Left lung (tissue), 10 donors: ENCODE data around the gene VPS16. TPM values are rescaled to one million over a fixed set of nuclear protein-coding genes. Genes with fewer than 3 reads are reported as not detected.

Experiments used
- ATAC-seq: fragments of 200-7000 bp; cut with Tn5 transposase; one replicate; pipeline ENCODE4 v1.9.1; 2020; ENCODE audit warnings: moderate library complexity
- DNase-seq, 4 donors: peaks; one replicate each; pipeline ENCODE4 v3.0.0-alpha.2; 2013 to 2020
- H3K27ac ChIP-seq, 2 donors: fragments of 200-600 bp; sonication (generic) in 1 of 2; one replicate each; pipeline versions ENCODE4 v1.5.0 to v1.8.0; 2020 to 2021
- H3K27me3 ChIP-seq, 2 donors: fragments of 200-600 bp; sonication (generic) in 1 of 2; one replicate each; pipeline versions ENCODE4 v1.5.0 to v1.8.0; 2020 to 2021
- H3K36me3 ChIP-seq, 2 donors: fragments of 200-600 bp; sonication (generic) in 1 of 2; one replicate each; pipeline versions ENCODE4 v1.5.0 to v1.8.0; 2020 to 2021
- H3K4me1 ChIP-seq, 2 donors: fragments of 200-600 bp; one replicate each; pipeline ENCODE4 v1.8.0; 2021
- H3K4me3 ChIP-seq, 2 donors: fragments of 200-600 bp; sonication (generic) in 1 of 2; one replicate each; pipeline versions ENCODE4 v1.5.0 to v1.8.0; 2020 to 2021; ENCODE audit warnings: mild to moderate bottlenecking in 1 of 2
- H3K9me3 ChIP-seq, 2 donors: fragments of 200-600 bp; sonication (generic) in 1 of 2; one replicate each; pipeline versions ENCODE4 v1.5.0 to v1.8.0; 2020 to 2021
- CTCF ChIP-seq, 2 donors: fragments of 200-600 bp; sonication (generic) in 1 of 2; IDR thresholded peaks; one replicate each; pipeline versions ENCODE4 v1.5.0 to v1.8.0; 2021; ENCODE audit warnings: antibody characterized with exemption in 2 of 2
- intact Hi-C, 2 donors: fragments of 100-400 bp; cut with DNase I; formaldehyde crosslinking; loops; one replicate each; pipeline versions ENCODE4 v1.11.2 to v1.14.2; 2022
- polyA plus RNA-seq, 6 donors: library from polyadenylated mRNA; unstranded; fragments of 120-200 nt; gene quantifications; one replicate each; pipeline ENCODE4 v1.2.1, GENCODE V29; 2013; ENCODE audit not compliant: insufficient read length in 6 of 6
- total RNA-seq, 2 donors: library from RNA; stranded (reverse); fragmentation: NEBNext Ultra II Directional; extraction: Animal tissue kit (Norgen Biotek cat#: 25700); gene quantifications; one replicate each; pipeline ENCODE4 v1.2.1, GENCODE V29; 2021
- donor health status: DM: no; HTN: yes; CAD: no.
- donor health status: DM: no; HTN: no; CAD: no.

The VPS16 gene
- total and polyA plus RNA-seq, 8 donors, result 31.9 to 42.7 (median 36.3) TPM

GRCh38 chr20:2834401-2835110 is 6.0 kb upstream of the VPS16 start:
- TF ChIP-seq CTCF (IDR thresholded peaks at IDR 0.05), result no peak
- Histone ChIP-seq H3K27me3 (peaks cover 0 to 9% of the 10 kb centered on the region in 2 donors), H3K4me3 (no peak overlapping the region), H3K27ac (no peak overlapping the region), H3K4me1 (peaks cover 3 to 16% of the 10 kb centered on the region in 2 donors), H3K36me3 (peaks cover 0 to 24% of the 10 kb centered on the region in 2 donors), H3K9me3 (no peaks in the 10 kb centered on the region)
- DNase-seq (no peak), ATAC-seq (no peak)
- intact Hi-C loops, result no loop called here

- TF ChIP-seq CTCF (IDR thresholded peaks at IDR 0.05), result no peak
- Histone ChIP-seq H3K27ac (no peak overlapping the region), H3K9me3 (no peaks in the 10 kb centered on the region), H3K36me3 (peaks cover 0 to 24% of the 10 kb centered on the region in 2 donors), H3K4me1 (peaks cover 3 to 21% of the 10 kb centered on the region in 2 donors), H3K27me3 (peaks cover 0 to 2% of the 10 kb centered on the region in 2 donors), H3K4me3 (no peak overlapping the region)
- DNase-seq (no peak), ATAC-seq (no peak)
- intact Hi-C loops, result no loop called here
Measured at GRCh38 chr20:2835331-2835796, 5.2 kb upstream of the VPS16 start.

- no peak overlapping the region for H3K4me3 ChIP-seq
- H3K9me3 ChIP-seq, result no peaks in the 10 kb centered on the region
- H3K27me3 ChIP-seq, result no peaks in the 10 kb centered on the region
- DNase-seq, result no peak
- intact Hi-C loops, result no loop called here
- no peak for TF ChIP-seq CTCF (IDR thresholded peaks at IDR 0.05)
- peaks cover 0 to 24% of the 10 kb centered on the region in 2 donors for H3K36me3 ChIP-seq
- peaks cover 3 to 21% of the 10 kb centered on the region in 2 donors for H3K4me1 ChIP-seq
- H3K27ac ChIP-seq, result no peak overlapping the region
- no peak for ATAC-seq
Measured at GRCh38 chr20:2836035-2836434, 4.5 kb upstream of the VPS16 start.

GRCh38 chr20:2837221-2837960 is 3.2 kb upstream of the VPS16 start:
- Histone ChIP-seq H3K27me3 (no peaks in the 10 kb centered on the region), H3K4me3 (no peak overlapping the region), H3K27ac (no peak overlapping the region), H3K9me3 (no peaks in the 10 kb centered on the region), H3K36me3 (peaks cover 0 to 24% of the 10 kb centered on the region in 2 donors), H3K4me1 (peaks cover 6 to 22% of the 10 kb centered on the region in 2 donors)
- ATAC-seq (no peak), DNase-seq (no peak)
- TF ChIP-seq CTCF (IDR thresholded peaks at IDR 0.05), result no peak
- intact Hi-C loops, result no loop called here

GRCh38 chr20:2838170-2838797 is 2.3 kb upstream of the VPS16 start:
- no peak for TF ChIP-seq CTCF (IDR thresholded peaks at IDR 0.05)
- Histone ChIP-seq H3K36me3 (peaks cover 0 to 24% of the 10 kb centered on the region in 2 donors), H3K27ac (no peak overlapping the region), H3K9me3 (no peaks in the 10 kb centered on the region), H3K4me1 (peaks cover 3 to 20% of the 10 kb centered on the region in 2 donors), H3K4me3 (no peak overlapping the region), H3K27me3 (no peaks in the 10 kb centered on the region)
- no peak for DNase-seq
- intact Hi-C loops, result no loop called here
- ATAC-seq, result no peak
